HFFc6 (cell line): Measurements from ENCODE around the gene HOXC13. TPM values are rescaled to one million over a fixed set of nuclear protein-coding genes. Genes with fewer than 3 reads are reported as not detected.

ENCODE experiments used
- DNase-seq: peaks from one replicate; pipeline ENCODE4 v3.0.0-alpha.2; 2018
- H3K27ac Mint-ChIP-seq: 2 replicates; pipeline ENCODE4 v1.8.0; 2020; ENCODE audit warnings: mild to moderate bottlenecking, mixed read lengths
- H3K27me3 Mint-ChIP-seq: 2 replicates; pipeline ENCODE4 v1.8.0; 2021; ENCODE audit warnings: mild to moderate bottlenecking, moderate library complexity, mixed read lengths; ENCODE audit not compliant: insufficient read depth
- H3K36me3 Mint-ChIP-seq: 2 replicates; pipeline ENCODE4 v1.8.0; 2021; ENCODE audit warnings: low read depth, mixed read lengths
- H3K4me1 Mint-ChIP-seq: 2 replicates; pipeline ENCODE4 v1.8.0; 2020; ENCODE audit warnings: low read depth, mixed read lengths
- H3K4me3 Mint-ChIP-seq: 2 replicates; pipeline ENCODE4 v1.8.0; 2020; ENCODE audit warnings: mild to moderate bottlenecking, moderate library complexity, mixed read lengths
- H3K9me3 Mint-ChIP-seq: 2 replicates; pipeline ENCODE4 v1.8.0; 2020; ENCODE audit warnings: mild to moderate bottlenecking, mixed read lengths
- CTCF ChIP-seq: fragments of 200-600 bp; sonication (generic); IDR thresholded peaks from 2 replicates; pipeline ENCODE4 v1.5.0; 2021; ENCODE audit warnings: antibody characterized with exemption, mild to moderate bottlenecking
- total RNA-seq, 6 experiments: library from RNA; stranded (reverse); fragmentation: NEBNext Ultra II Directional; extraction: Animal tissue kit (Norgen Biotek cat#: 25700); gene quantifications; 2 replicates in 1 of 6; 3 replicates in 5 of 6; pipeline ENCODE4 v1.2.3, GENCODE V29; 2021

The HOXC13 gene
- total RNA-seq, 6 experiments from 2014 or later = not detected

- Mint-ChIP-seq H3K27me3 (peaks cover 76% of the 10 kb centered on the region), H3K27ac (no peak overlapping the region), H3K4me1 (peaks cover 6% of the 10 kb centered on the region), H3K36me3 (no peaks in the 10 kb centered on the region), H3K9me3 (no peaks in the 10 kb centered on the region), H3K4me3 (no peak overlapping the region)
- no peak for TF ChIP-seq CTCF
- DNase-seq = no peak
Observed at GRCh38 chr12:53937099-53937498, 1.5 kb upstream of the HOXC13 start.

GRCh38 chr12:53937596-53938325, 870 bp upstream of the HOXC13 start:
- no peak overlapping the region for H3K27ac Mint-ChIP-seq
- no peaks in the 10 kb centered on the region for H3K9me3 Mint-ChIP-seq
- no peak for TF ChIP-seq CTCF
- peaks cover 73% of the 10 kb centered on the region for H3K27me3 Mint-ChIP-seq
- no peak overlapping the region for H3K4me3 Mint-ChIP-seq
- no peak for DNase-seq
- H3K4me1 Mint-ChIP-seq = peaks cover 6% of the 10 kb centered on the region
- no peaks in the 10 kb centered on the region for H3K36me3 Mint-ChIP-seq

GRCh38 chr12:53939141-53940108, 794 bp downstream of the HOXC13 start:
- Mint-ChIP-seq H3K4me3 (no peak overlapping the region), H3K27ac (no peak overlapping the region)

GRCh38 chr12:53940443-53941014, 1.9 kb downstream of the HOXC13 start:
- DNase-seq = no peak
- Mint-ChIP-seq H3K27me3 (peaks cover 75% of the 10 kb centered on the region), H3K27ac (no peak overlapping the region), H3K9me3 (no peaks in the 10 kb centered on the region), H3K36me3 (no peaks in the 10 kb centered on the region), H3K4me3 (no peak overlapping the region), H3K4me1 (peaks cover 3% of the 10 kb centered on the region)
- TF ChIP-seq CTCF = no peak

More at GRCh38 chr12:53939141-53940108, 794 bp downstream of the HOXC13 start:
- H3K9me3 Mint-ChIP-seq = no peaks in the 10 kb centered on the region
- DNase-seq = no peak
- peaks cover 75% of the 10 kb centered on the region for H3K27me3 Mint-ChIP-seq
- no peak for TF ChIP-seq CTCF
- no peaks in the 10 kb centered on the region for H3K36me3 Mint-ChIP-seq
- H3K4me1 Mint-ChIP-seq = peaks cover 6% of the 10 kb centered on the region

GRCh38 chr12:53941187-53941586, 2.6 kb downstream of the HOXC13 start:
- Mint-ChIP-seq H3K9me3 (no peaks in the 10 kb centered on the region), H3K36me3 (no peaks in the 10 kb centered on the region)

More at GRCh38 chr12:53941187-53941586, 2.6 kb downstream of the HOXC13 start:
- H3K27ac Mint-ChIP-seq = no peak overlapping the region
- no peak for DNase-seq
- peaks cover 75% of the 10 kb centered on the region for H3K27me3 Mint-ChIP-seq
- no peak for TF ChIP-seq CTCF
- no peaks in the 10 kb centered on the region for H3K4me1 Mint-ChIP-seq
- no peak overlapping the region for H3K4me3 Mint-ChIP-seq
